Parathyroid adenoma (tissue), 2 donors: ENCODE measurements around the gene PEX19.
A peak's percentile ranks its signal among the peaks of the same experiment; 100 is the strongest.

Source experiments
- H2AFZ ChIP-seq: fragments of 300-600 bp; sonication (generic); one replicate; pipeline ENCODE4 v1.7.0; 2017; ENCODE audit warnings: antibody characterized with exemption, mild to moderate bottlenecking
- H3K27ac ChIP-seq: fragments of 300-600 bp; sonication (generic); one replicate; pipeline ENCODE4 v1.7.0; 2017
- H3K27me3 ChIP-seq: fragments of 300-600 bp; sonication (generic); one replicate; pipeline ENCODE4 v1.7.0; 2017; ENCODE audit warnings: low read length; ENCODE audit not compliant: control insufficient read depth, insufficient read depth
- H3K36me3 ChIP-seq: fragments of 300-600 bp; sonication (generic); one replicate; pipeline ENCODE4 v1.7.0; 2017; ENCODE audit warnings: low read length; ENCODE audit not compliant: control insufficient read depth, insufficient read depth
- H3K4me1 ChIP-seq: fragments of 300-600 bp; sonication (generic); one replicate; pipeline ENCODE4 v1.7.0; 2017; ENCODE audit warnings: control low read depth
- H3K4me2 ChIP-seq: fragments of 300-600 bp; sonication (generic); one replicate; pipeline ENCODE4 v1.7.0; 2017; ENCODE audit warnings: low read length
- H3K4me3 ChIP-seq: fragments of 300-600 bp; sonication (generic); one replicate; pipeline ENCODE4 v1.7.0; 2017; ENCODE audit warnings: low read depth, low read length
- H3K79me2 ChIP-seq: fragments of 300-600 bp; sonication (generic); one replicate; pipeline ENCODE4 v1.7.0; 2017; ENCODE audit warnings: control low read depth
- H3K9ac ChIP-seq: fragments of 300-600 bp; sonication (generic); one replicate; pipeline ENCODE4 v1.7.0; 2017; ENCODE audit warnings: mild to moderate bottlenecking
- H3K9me3 ChIP-seq: fragments of 300-600 bp; sonication (generic); one replicate; pipeline ENCODE4 v1.7.0; 2017; ENCODE audit warnings: low read length; ENCODE audit not compliant: control insufficient read depth
- TF ChIP-seq, protein P1 (sequence below): fragments of 300-600 bp; sonication (generic); IDR thresholded peaks from one replicate; pipeline ENCODE4 v1.7.0; 2017; ENCODE audit warnings: antibody characterized with exemption, mild to moderate bottlenecking
- donor health status: primary hyperparathyroidism.

PEX19 gene

DNA sequence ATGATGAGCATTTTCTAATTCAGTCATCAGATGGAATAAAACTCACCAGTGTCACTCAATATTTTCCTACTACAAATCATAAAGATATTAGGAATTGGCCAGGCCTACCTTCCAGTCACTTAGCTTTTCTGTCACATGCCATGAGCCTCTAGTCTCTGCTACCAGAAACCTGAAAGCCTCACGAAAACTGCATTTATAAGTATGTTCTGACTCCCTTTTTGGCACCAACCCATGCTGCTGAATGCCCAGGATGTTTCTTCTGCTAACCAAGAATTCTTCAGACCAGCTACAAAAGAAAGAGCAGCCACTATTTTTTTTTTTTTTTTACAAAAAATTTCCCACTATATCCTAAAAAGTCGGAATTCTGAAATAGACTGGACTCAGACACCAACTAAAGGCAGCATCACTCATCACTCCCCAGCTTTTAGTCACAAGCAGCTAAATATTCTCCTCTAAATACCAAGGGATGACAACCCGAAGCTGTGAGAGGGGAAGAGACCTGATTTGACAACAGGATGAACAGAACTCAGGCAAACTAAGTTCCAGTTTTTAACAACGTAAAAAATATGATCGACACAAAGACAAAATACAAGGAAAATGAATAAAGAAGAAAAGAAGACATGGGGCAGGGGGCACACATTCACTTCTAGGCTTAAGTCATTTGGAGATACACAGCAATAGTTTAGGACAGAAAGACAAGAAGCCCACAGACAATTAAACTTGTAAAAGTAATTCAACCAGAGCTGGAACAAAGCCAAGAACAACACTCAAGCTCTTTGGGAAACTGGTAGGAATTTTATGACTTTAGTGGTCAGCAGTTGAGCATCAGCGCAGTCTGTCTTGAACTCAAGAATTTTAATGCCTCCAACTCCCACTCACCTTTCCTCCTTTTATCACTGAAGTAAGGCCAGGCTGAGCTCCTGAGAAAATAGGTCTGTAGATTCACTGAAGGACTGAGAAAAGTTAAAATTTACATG lies 24.2 kb downstream of the PEX19 start:
- Histone ChIP-seq H3K9ac (no peak overlapping the region), H3K27me3 (no peaks in the 10 kb centered on the region), H3K79me2 (peaks cover 12% of the 10 kb centered on the region), H3K9me3 (no peaks in the 10 kb centered on the region), H2AFZ (no peak overlapping the region), H3K27ac (peak overlapping the region; percentile 89), H3K4me3 (peak overlapping the region; percentile 78), H3K4me2 (peak overlapping the region; percentile 58), H3K4me1 (peaks cover 8% of the 10 kb centered on the region), H3K36me3 (no peaks in the 10 kb centered on the region)
- TF ChIP-seq, protein P1, sequence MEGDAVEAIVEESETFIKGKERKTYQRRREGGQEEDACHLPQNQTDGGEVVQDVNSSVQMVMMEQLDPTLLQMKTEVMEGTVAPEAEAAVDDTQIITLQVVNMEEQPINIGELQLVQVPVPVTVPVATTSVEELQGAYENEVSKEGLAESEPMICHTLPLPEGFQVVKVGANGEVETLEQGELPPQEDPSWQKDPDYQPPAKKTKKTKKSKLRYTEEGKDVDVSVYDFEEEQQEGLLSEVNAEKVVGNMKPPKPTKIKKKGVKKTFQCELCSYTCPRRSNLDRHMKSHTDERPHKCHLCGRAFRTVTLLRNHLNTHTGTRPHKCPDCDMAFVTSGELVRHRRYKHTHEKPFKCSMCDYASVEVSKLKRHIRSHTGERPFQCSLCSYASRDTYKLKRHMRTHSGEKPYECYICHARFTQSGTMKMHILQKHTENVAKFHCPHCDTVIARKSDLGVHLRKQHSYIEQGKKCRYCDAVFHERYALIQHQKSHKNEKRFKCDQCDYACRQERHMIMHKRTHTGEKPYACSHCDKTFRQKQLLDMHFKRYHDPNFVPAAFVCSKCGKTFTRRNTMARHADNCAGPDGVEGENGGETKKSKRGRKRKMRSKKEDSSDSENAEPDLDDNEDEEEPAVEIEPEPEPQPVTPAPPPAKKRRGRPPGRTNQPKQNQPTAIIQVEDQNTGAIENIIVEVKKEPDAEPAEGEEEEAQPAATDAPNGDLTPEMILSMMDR = no peak

DNA sequence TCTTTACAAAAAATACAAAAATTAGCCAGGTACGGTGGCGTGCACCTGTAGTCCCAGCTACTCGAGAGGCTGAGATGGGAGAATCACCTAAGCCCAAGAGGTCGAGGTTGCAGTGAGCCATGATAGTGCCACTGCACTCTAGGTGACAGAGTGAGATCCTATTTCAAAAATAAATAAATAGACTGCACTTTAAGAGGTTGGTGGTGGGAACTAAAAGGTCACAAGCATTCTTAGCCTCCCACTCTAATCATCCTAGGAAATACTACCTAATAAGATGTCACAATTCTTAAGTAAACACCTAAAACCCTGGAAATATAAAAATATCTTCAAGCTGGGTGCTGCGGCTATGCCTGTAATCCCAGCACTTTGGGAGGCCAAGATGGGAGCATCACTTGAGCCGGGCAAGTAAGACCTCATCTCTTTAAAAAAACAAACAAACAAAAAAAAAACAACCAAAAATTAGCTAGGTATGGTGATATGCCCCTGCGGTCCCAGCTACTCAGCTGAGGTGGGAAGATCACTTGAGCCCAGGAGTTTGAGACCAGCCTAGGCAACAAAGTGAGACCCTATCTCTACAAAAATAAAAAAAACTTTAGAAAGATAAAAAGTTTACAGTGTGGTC lies 26.6 kb downstream of the PEX19 start:
- no peak overlapping the region for H3K4me3 ChIP-seq
- H3K36me3 ChIP-seq = no peaks in the 10 kb centered on the region
- no peaks in the 10 kb centered on the region for H3K9me3 ChIP-seq
- no peak overlapping the region for H3K27ac ChIP-seq
- no peak overlapping the region for H2AFZ ChIP-seq
- H3K4me2 ChIP-seq = no peak overlapping the region
- H3K9ac ChIP-seq = no peak overlapping the region
- TF ChIP-seq, protein P1 = no peak
- peaks cover 12% of the 10 kb centered on the region for H3K79me2 ChIP-seq
- H3K27me3 ChIP-seq = no peaks in the 10 kb centered on the region
- peaks cover 8% of the 10 kb centered on the region for H3K4me1 ChIP-seq

DNA sequence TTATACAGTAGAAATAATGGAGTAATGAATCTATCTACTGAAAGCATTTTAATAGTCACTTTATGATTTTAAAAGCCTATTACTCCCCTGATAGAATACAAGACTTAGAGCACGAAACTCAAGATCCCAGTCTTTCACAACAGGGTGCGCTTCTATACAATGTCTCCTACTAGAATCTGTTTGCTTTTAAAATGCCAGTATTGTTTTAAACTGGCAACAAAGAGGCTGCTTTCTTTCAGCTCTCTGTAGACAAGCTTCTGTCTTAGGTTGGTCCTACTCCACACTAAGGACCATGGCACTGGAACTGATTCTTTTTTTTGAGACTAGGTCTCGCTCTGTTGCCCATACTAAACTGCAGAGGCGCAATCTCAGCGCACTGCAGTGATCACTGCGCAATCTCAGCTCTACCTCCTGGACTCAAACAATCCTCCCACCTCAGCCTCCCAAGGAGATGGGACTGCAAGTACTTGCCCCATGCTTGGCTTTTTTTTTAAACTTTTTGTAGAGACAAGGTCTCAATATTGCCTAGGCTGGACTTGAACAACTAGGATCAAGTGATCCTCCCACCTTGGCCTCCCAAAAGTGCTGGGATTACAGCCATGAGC lies 27.4 kb downstream of the PEX19 start:
- Histone ChIP-seq H3K27me3 (no peaks in the 10 kb centered on the region), H2AFZ (no peak overlapping the region), H3K4me2 (no peak overlapping the region), H3K79me2 (peaks cover 12% of the 10 kb centered on the region), H3K9ac (no peak overlapping the region), H3K4me1 (peaks cover 6% of the 10 kb centered on the region), H3K4me3 (no peak overlapping the region), H3K9me3 (no peaks in the 10 kb centered on the region), H3K36me3 (no peaks in the 10 kb centered on the region), H3K27ac (no peak overlapping the region)
- TF ChIP-seq, protein P1 = no peak

DNA sequence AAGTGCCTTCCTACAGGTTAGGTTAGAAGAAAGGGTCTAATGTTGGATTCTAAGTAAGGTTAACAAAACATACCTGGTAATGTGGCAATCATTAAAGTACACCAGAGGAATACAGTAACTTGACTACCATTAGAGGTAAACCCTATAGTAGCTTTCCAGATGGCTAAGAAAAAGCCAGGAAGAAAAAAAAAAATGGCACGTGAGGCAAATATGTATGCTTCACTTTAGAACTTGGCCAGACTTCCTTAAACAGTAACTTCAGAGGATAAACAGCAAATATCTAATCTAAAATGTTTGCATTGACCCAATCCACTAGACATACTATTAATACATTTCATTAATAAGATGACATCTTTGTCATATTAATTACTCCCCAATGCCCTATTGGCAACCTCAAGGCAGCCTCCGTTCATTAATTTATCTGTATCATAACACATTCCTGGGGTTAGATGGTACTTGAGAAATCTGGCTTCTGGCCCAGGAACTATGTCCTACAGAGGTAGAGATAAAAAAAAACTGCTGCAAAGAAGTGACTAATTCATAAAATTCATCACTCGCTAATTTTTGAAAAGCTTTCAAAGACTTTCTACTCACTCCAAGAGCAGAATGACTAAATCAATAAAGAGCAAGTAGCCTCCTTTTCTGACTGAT lies 28.4 kb downstream of the PEX19 start:
- H3K79me2 ChIP-seq = peaks cover 12% of the 10 kb centered on the region
- no peaks in the 10 kb centered on the region for H3K27me3 ChIP-seq
- H3K9ac ChIP-seq = no peak overlapping the region
- TF ChIP-seq, protein P1 = no peak
- no peaks in the 10 kb centered on the region for H3K9me3 ChIP-seq
- no peaks in the 10 kb centered on the region for H3K36me3 ChIP-seq
- H3K4me2 ChIP-seq = no peak overlapping the region
- H3K4me3 ChIP-seq = no peak overlapping the region
- peaks cover 6% of the 10 kb centered on the region for H3K4me1 ChIP-seq
- no peak overlapping the region for H3K27ac ChIP-seq
- H2AFZ ChIP-seq = no peak overlapping the region
